ENCODE data around the gene RXRG.

DNA sequence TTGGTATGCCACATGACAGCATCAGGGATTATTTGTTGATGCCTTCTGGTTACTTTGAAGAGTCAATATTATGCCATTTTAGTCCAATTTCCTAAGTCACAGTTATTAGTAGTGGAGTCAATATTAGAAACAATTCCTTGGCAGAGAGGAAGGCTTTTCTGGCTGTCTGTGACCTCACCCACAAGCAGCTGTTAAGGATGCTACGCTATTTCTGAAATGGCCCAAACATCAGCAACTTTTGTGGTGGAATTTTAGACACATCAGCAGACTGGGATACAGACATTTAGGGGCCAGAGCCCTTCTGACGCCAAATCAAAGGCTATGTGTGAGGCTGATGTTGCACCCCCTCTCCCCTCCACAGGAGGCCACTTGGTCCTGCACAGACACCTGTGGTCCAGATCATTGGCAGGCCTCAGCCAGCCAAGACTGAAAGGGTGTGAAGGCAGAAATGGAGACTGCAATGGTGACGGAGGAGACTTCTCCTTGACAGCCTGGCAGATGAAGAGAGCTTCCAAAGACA lies 9.2 kb upstream of the RXRG start:
- TF ChIP-seq EZH2 (IDR thresholded peaks at IDR 0.05; ENCODE audit: borderline replicate concordance, insufficient read depth, low read length, poor library complexity, severe bottlenecking): no peak
- TF ChIP-seq, protein P1, sequence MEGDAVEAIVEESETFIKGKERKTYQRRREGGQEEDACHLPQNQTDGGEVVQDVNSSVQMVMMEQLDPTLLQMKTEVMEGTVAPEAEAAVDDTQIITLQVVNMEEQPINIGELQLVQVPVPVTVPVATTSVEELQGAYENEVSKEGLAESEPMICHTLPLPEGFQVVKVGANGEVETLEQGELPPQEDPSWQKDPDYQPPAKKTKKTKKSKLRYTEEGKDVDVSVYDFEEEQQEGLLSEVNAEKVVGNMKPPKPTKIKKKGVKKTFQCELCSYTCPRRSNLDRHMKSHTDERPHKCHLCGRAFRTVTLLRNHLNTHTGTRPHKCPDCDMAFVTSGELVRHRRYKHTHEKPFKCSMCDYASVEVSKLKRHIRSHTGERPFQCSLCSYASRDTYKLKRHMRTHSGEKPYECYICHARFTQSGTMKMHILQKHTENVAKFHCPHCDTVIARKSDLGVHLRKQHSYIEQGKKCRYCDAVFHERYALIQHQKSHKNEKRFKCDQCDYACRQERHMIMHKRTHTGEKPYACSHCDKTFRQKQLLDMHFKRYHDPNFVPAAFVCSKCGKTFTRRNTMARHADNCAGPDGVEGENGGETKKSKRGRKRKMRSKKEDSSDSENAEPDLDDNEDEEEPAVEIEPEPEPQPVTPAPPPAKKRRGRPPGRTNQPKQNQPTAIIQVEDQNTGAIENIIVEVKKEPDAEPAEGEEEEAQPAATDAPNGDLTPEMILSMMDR (IDR thresholded peaks at IDR 0.05; ENCODE audit: poor library complexity, severe bottlenecking): no peak
- no peak for TF ChIP-seq POLR2AphosphoS5 (IDR thresholded peaks at IDR 0.05)
- no peak for TF ChIP-seq SMC3 (conservative IDR thresholded peaks at IDR 0.05; ENCODE audit: poor library complexity)
- TF ChIP-seq EP300 (conservative IDR thresholded peaks at IDR 0.05; ENCODE audit: poor library complexity, severe bottlenecking): no peak
